ENCODE results near the gene RRM1.

RRM1 gene

GRCh38 chr11:4059424-4059823 is 35.2 kb upstream of the RRM1 start:
- no peak for DNase-seq (ENCODE audit: low spot score)
- in situ Hi-C loops (cut with MboI; ENCODE audit: low sequenced_read_pairs, unreplicated experiment) = no loop called here
- TF ChIP-seq, protein P1, sequence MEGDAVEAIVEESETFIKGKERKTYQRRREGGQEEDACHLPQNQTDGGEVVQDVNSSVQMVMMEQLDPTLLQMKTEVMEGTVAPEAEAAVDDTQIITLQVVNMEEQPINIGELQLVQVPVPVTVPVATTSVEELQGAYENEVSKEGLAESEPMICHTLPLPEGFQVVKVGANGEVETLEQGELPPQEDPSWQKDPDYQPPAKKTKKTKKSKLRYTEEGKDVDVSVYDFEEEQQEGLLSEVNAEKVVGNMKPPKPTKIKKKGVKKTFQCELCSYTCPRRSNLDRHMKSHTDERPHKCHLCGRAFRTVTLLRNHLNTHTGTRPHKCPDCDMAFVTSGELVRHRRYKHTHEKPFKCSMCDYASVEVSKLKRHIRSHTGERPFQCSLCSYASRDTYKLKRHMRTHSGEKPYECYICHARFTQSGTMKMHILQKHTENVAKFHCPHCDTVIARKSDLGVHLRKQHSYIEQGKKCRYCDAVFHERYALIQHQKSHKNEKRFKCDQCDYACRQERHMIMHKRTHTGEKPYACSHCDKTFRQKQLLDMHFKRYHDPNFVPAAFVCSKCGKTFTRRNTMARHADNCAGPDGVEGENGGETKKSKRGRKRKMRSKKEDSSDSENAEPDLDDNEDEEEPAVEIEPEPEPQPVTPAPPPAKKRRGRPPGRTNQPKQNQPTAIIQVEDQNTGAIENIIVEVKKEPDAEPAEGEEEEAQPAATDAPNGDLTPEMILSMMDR (IDR thresholded peaks at IDR 0.05; ENCODE audit: borderline replicate concordance, control extremely low read depth, extremely low read depth, insufficient read depth, missing control alignments) = no peak

GRCh38 chr11:4060182-4060923 is 34.2 kb upstream of the RRM1 start:
- TF ChIP-seq, protein P1 (IDR thresholded peaks at IDR 0.05; ENCODE audit: borderline replicate concordance, control extremely low read depth, extremely low read depth, insufficient read depth, missing control alignments) = no peak
- in situ Hi-C loops (cut with MboI; ENCODE audit: low sequenced_read_pairs, unreplicated experiment) = loop anchor here (10.0 kb wide), 1 partner anchor 216 kb away; the partner anchor contains the start of gene RHOG
- no peak for DNase-seq (ENCODE audit: low spot score)

GRCh38 chr11:4061700-4062099 is 32.9 kb upstream of the RRM1 start:
- TF ChIP-seq, protein P1 (IDR thresholded peaks at IDR 0.05; ENCODE audit: borderline replicate concordance, control extremely low read depth, extremely low read depth, insufficient read depth, missing control alignments) = no peak
- in situ Hi-C loops (cut with MboI; ENCODE audit: low sequenced_read_pairs, unreplicated experiment) = loop anchor here (10.0 kb wide), 1 partner anchor 217 kb away; the partner anchor contains the start of gene RHOG
- DNase-seq (ENCODE audit: low spot score) = no peak

DNA sequence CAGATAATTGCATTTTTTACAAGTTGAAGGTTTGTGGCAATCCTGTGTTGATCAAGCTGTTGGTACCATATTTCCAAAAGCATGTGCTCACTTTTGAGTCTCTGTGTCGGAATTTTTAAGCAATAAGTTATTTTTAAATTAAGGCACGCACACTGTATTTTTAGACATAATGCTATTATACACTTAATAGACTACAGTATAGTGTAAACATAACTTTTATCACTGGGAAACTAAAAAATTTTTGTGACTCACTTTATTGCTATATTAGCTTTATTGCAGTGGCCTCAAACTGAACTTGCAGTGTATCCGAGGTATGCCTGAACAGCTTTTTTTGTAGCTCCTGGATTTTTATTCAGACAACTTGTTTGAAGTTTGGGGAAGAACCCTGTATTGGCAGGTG is 31.3 kb upstream of the RRM1 start:
- TF ChIP-seq, protein P1 (IDR thresholded peaks at IDR 0.05; ENCODE audit: borderline replicate concordance, control extremely low read depth, extremely low read depth, insufficient read depth, missing control alignments) = no peak
- in situ Hi-C loops (cut with MboI; ENCODE audit: low sequenced_read_pairs, unreplicated experiment) = loop anchor here (10.0 kb wide), 1 partner anchor 219 kb away; the partner anchor contains the start of gene RHOG
- DNase-seq (ENCODE audit: low spot score) = no peak

DNA sequence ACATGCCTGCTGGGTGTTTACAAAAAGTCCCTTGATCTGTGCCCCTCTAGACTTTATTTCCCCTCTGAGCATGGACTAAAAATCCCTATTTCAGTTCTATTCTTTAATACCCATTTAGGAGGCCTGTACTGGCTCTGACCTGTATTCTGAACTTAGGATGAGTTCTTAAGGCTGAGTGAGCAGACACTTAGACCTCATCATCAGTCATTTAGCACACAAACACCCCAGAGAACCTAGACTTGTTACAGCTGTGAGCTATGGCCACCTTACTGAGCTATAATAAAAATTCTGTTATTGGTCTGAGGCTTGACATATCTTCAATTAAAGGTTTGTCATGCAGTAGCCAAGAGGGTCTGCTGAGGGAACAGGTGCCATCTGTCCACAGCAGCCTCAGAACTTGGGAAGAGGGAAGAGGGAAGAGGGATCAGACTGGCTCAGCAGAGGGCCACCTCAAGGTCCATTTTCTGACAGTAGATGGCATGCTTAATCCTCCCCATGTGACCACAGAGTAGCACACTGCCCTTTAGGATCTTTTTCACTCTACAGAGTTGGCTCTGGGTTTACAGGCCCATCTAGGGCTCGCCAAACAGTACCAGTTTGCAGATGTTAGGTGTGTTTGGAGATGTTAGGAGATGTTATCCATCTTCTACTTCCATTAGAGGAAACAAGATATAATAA is 30.2 kb upstream of the RRM1 start:
- in situ Hi-C loops (cut with MboI; ENCODE audit: low sequenced_read_pairs, unreplicated experiment) = loop anchor here (10.0 kb wide), 1 partner anchor 220 kb away; the partner anchor contains the start of gene RHOG
- DNase-seq (ENCODE audit: low spot score) = no peak
- TF ChIP-seq, protein P1 (IDR thresholded peaks at IDR 0.05; ENCODE audit: borderline replicate concordance, control extremely low read depth, extremely low read depth, insufficient read depth, missing control alignments) = no peak

DNA sequence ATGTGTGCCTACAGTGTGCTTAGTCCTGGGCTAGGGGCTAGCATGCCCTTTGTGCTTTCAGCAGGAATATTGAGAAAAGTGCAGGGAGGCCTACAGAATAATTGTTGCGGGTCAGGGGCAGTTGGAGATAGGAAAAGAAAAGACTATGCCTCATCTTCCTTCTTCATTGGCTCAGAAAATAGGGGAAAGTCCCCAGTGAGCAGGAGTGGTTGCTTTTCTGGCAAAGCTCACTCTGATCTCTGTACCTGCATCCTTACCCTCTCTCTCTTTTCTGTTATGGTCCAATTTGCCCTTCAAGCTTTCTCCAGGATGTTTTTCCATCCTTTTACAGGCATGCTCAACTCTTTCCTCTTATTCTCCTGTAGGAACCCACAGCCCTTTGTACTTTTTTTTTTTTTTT is 29.5 kb upstream of the RRM1 start:
- no peak for DNase-seq (ENCODE audit: low spot score)
- in situ Hi-C loops (cut with MboI; ENCODE audit: low sequenced_read_pairs, unreplicated experiment) = loop anchor here (10.0 kb wide), 1 partner anchor 220 kb away; the partner anchor contains the start of gene RHOG
- TF ChIP-seq, protein P1 (IDR thresholded peaks at IDR 0.05; ENCODE audit: borderline replicate concordance, control extremely low read depth, extremely low read depth, insufficient read depth, missing control alignments) = no peak

Measured in GM13976 (cell line).